Panc1 (cell line): ENCODE results near the gene FAXC. TPM values are rescaled to one million over a fixed set of nuclear protein-coding genes. Genes with fewer than 3 reads are reported as not detected.

Experiments used
- ATAC-seq: fragments of 200-7000 bp; cut with Tn5 transposase; 2 replicates; pipeline ENCODE4 v1.9.1; 2020; ENCODE audit warnings: mild to moderate bottlenecking, moderate library complexity
- BruUV-seq: library from RNA; stranded (reverse); fragments of 400-500 nt; replicated peaks from 2 replicates; lab custom pipeline; 2021; lab: Mats Ljungman, UMichigan
- CTCF ChIA-PET: fragments of 300-600 bp; sonication (Branson Sonifier 250); formaldehyde crosslinking; loops from one replicate; lab custom pipeline; 2022; ENCODE audit warnings: antibody characterized with exemption; lab: Charles Lee
- POLR2A ChIA-PET: fragments of 300-600 bp; sonication (Branson Sonifier 250); formaldehyde crosslinking; loops from one replicate; lab custom pipeline; 2022; ENCODE audit warnings: antibody characterized with exemption; lab: Charles Lee
- DNase-seq: peaks from one replicate; pipeline ENCODE4 v3.0.0-alpha.2; 2010; ENCODE audit warnings: low read depth, low spot score
- H3K27ac ChIP-seq: 2 replicates; pipeline ENCODE4 v1.5.1; 2011; ENCODE audit warnings: mild to moderate bottlenecking, low read length, inconsistent platforms
- H3K27me3 ChIP-seq: fragments of 200-500 bp; sonication (Bioruptor generic); 2 replicates; pipeline ENCODE4 v1.6.0; 2014; ENCODE audit warnings: low read length, inconsistent platforms; ENCODE audit not compliant: control insufficient read depth, insufficient read depth
- H3K36me3 ChIP-seq: fragments of 200-500 bp; sonication (Bioruptor generic); 2 replicates; pipeline ENCODE4 v1.5.1; 2014; ENCODE audit warnings: inconsistent platforms, mild to moderate bottlenecking, low read length, moderate library complexity; ENCODE audit not compliant: control insufficient read depth, insufficient read depth
- H3K4me1 ChIP-seq: 2 replicates; pipeline ENCODE4 v1.5.1; 2011; ENCODE audit warnings: inconsistent platforms, mild to moderate bottlenecking, low read length, moderate library complexity; ENCODE audit not compliant: control insufficient read depth, insufficient read depth
- H3K4me3 ChIP-seq, 2 experiments: 2 replicates each; pipeline ENCODE4 v1.5.1; 2011 to 2012; ENCODE audit warnings: low read depth in 2 of 2, low read length in 2 of 2, mild to moderate bottlenecking in 2 of 2, inconsistent platforms in 1 of 2, moderate library complexity in 1 of 2
- H3K9me3 ChIP-seq: fragments of 200-500 bp; sonication (Bioruptor generic); 2 replicates; pipeline ENCODE4 v1.5.1; 2014; ENCODE audit warnings: low read depth, mild to moderate bottlenecking, inconsistent platforms, low read length, moderate library complexity; ENCODE audit not compliant: control insufficient read depth, insufficient read depth
- CTCF ChIP-seq: fragments of 450-650 bp; IDR thresholded peaks from 2 replicates; pipeline ENCODE4 v1.5.1; 2017; ENCODE audit warnings: mild to moderate bottlenecking
- POLR2AphosphoS5 ChIP-seq: IDR thresholded peaks from 2 replicates; pipeline ENCODE4 v1.6.1; 2012; ENCODE audit warnings: mild to moderate bottlenecking, low read depth, low read length, moderate library complexity
- REST ChIP-seq, 2 experiments: IDR thresholded peaks; 2 replicates each; pipeline ENCODE4 v1.6.1; 2011 to 2012; ENCODE audit warnings: low read depth in 2 of 2, control low read depth in 1 of 2, low read length in 1 of 2, mild to moderate bottlenecking in 1 of 2, moderate library complexity in 1 of 2; ENCODE audit not compliant: insufficient read depth in 1 of 2
- SIN3A ChIP-seq: IDR thresholded peaks from 2 replicates; pipeline ENCODE4 v1.6.1; 2012; ENCODE audit warnings: low read depth, mild to moderate bottlenecking, low read length, moderate library complexity, borderline replicate concordance; ENCODE audit not compliant: insufficient read depth
- TCF7L2 ChIP-seq: IDR thresholded peaks from 2 replicates; pipeline ENCODE4 v1.6.1; 2011; ENCODE audit warnings: mild to moderate bottlenecking, low read depth, low read length, inconsistent platforms
- in situ Hi-C: cut with HindIII; loops from 2 replicates; pipeline ENCODE4 v1.10.0; 2016; ENCODE audit warnings: low sequenced_read_pairs, low pct_unique_long_range_greater_than_20kb
- intact Hi-C: fragments of 100-400 bp; cut with micrococcal nuclease; formaldehyde crosslinking; loops from one replicate; pipeline ENCODE4 v1.10.0; 2022; ENCODE audit not compliant: unreplicated experiment
- total RNA-seq: library from RNA; stranded (reverse); gene quantifications from one replicate; pipeline ENCODE4 v1.2.1, GENCODE V29; 2021; ENCODE audit not compliant: unreplicated experiment

FAXC gene
- total RNA-seq, 1 experiment from 2014 or later = 9.0 TPM

- CTCF ChIA-PET = no interaction called here
- no peaks in the 10 kb centered on the region for H3K27me3 ChIP-seq
- DNase-seq (no peak), ATAC-seq (no peak)
- H3K36me3 ChIP-seq = no peaks in the 10 kb centered on the region
- H3K9me3 ChIP-seq = no peaks in the 10 kb centered on the region
- in situ Hi-C loops (no loop called here), intact Hi-C loops (no loop called here)
- no peaks in the 10 kb centered on the region for H3K4me1 ChIP-seq
- BruUV-seq = no TSS peak
- H3K4me3 ChIP-seq = no peak overlapping the region
- H3K27ac ChIP-seq = no peak overlapping the region
- POLR2A ChIA-PET = no interaction called here
- TF ChIP-seq CTCF = no peak
- TF ChIP-seq POLR2AphosphoS5 = no peak
- TF ChIP-seq SIN3A = no peak
- TF ChIP-seq REST (IDR thresholded peaks at IDR 0.05; ENCODE audit: insufficient read depth in 1 of 2, low read depth in 2 of 2, low read length in 1 of 2) = no peak
- TF ChIP-seq TCF7L2 = no peak
Measured at GRCh38 chr6:99378636-99379035, 29.2 kb upstream of the FAXC start.

GRCh38 chr6:99369533-99369932 lies 20.1 kb upstream of the FAXC start:
- ChIA-PET POLR2A (no interaction called here), CTCF (no interaction called here)
- TF ChIP-seq REST (IDR thresholded peaks at IDR 0.05; ENCODE audit: insufficient read depth in 1 of 2, low read depth in 2 of 2, low read length in 1 of 2) (no peak), CTCF (no peak), TCF7L2 (no peak), SIN3A (no peak), POLR2AphosphoS5 (no peak)
- Histone ChIP-seq H3K4me3 (no peak overlapping the region), H3K4me1 (no peaks in the 10 kb centered on the region), H3K27ac (no peak overlapping the region), H3K36me3 (no peaks in the 10 kb centered on the region), H3K27me3 (no peaks in the 10 kb centered on the region), H3K9me3 (no peaks in the 10 kb centered on the region)
- intact Hi-C loops = no loop called here
- DNase-seq (no peak), ATAC-seq (no peak)
- no TSS peak for BruUV-seq
- in situ Hi-C loops = no loop called here
